A204.1 (cell line): ENCODE measurements around the gene SYF2.
"Not testable (repeated sequence)": the region's sequence is repeated elsewhere in the genome, so short reads cannot be mapped to it uniquely, and the experiment has no call there.

Experiments used
- FAIRE-seq: peaks from 2 replicates; lab custom pipeline; 2012; peaks lifted over from hg19 to GRCh38; lab: Jason Lieb, UNC

The SYF2 gene

DNA sequence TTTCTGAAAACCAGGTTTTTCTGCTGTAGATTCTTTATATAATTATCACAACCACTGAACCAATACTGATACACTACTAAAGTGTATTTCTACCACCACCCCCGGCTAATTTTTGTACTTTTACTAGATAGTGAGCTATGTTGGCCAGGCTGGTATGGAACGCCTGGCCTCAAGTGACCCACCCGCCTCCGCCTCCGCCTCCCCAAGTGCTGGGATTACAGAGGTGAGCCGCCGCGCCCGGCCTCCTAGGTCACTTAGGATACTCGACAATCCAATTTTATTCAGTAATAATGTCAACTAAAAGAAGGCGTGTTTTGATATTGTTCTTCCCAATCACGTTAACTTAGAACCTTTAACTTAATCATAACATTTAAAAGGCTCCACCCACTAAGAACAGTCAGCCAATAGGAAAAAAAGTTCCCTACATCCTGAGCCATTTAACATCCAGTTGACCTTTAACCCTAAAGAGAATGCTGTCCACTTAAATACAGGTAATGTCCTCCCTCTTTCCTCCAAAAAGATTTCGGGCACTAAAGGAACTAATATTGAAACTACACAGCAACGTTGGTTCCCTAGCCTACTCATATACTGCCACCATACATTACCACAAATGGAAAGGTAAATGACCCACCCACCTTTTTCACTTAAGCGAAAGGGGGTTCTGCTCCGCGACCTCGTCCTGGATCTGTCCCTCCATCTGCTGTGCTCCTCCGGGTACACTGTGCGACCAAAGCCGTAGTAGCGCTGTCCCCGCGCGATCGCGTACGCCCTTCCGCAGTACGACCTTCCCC, 13.7 kb upstream of the SYF2 start:
- FAIRE-seq = no peak

DNA sequence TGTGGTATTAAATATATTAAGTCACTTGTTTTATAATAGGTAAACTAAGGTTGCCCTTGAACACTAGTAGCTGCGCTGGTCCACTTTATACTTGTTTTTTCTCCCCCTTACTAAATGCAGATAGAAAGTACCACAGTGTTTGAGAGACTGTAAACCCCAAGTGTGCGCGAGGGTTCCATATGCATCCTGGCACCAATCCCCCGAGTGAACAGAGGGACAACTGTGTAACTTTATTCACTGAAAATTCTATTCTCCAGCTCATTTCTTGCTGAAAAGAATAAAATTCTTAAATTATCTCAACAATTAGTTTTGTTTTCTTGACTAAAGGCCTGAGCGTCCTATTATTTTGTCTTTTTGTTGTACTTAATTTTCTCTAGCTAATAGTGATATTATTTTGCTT, 13.1 kb upstream of the SYF2 start:
- no peak for FAIRE-seq

DNA sequence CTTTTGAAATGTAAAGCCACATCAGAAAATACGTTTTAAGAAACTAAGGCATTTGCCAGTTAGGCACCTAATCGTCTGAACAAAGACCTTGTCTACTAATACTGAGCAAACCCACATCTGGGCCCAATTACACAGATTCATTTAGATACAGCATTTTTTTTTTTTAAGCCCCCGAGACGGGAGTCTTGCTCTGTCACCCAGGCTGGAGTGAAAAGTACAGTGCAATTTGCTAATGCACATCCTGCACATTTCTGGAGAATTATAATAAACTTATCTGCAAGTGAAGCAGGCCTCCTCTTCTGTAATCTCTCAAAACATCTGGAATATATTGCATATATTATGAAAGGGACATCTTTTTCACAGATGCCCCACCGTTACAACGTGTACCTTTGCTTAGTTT, 11.6 kb upstream of the SYF2 start:
- FAIRE-seq = no peak

DNA sequence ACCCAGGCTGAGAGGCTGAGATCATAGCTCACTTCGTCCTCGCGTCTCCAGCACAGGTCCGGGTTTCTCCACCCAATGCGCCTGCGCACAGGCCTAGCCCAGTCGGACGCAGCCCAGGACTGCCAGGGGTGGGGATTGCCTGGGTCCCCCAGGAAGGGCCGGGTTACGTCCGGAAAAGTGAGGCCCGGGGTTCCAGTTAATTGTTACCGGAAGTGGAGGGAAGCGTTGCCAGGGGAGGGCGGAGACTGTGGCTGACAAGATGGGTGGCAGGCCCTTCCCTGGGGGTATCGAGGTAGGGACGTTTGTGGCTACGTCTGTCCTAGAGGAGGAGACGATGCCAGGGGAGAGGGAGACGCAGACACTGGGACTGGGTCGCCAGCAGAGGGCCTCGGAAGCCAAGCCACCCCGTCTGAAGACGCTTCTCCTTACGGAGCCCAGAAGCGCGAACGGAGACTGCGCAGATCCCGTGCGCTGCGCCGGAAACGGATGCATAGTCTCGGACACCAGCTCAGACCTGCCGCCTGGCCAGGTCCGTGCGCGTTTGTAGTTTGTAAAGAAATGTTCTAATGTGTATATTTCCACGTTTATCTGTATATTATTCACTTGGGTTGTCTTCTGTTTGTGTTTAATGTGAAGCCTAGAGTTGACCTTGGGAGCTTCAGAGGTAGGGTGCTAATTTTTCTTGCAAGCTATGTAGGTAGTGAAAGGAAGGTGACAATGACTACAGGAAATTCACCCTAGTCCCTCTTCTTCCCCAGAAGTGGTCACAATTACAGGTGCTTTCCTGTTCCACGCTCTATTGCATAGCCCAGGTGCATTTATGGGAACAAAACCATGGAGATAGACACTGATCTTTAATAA, 7.6 kb upstream of the SYF2 start:
- peak; percentile 86 for FAIRE-seq

DNA sequence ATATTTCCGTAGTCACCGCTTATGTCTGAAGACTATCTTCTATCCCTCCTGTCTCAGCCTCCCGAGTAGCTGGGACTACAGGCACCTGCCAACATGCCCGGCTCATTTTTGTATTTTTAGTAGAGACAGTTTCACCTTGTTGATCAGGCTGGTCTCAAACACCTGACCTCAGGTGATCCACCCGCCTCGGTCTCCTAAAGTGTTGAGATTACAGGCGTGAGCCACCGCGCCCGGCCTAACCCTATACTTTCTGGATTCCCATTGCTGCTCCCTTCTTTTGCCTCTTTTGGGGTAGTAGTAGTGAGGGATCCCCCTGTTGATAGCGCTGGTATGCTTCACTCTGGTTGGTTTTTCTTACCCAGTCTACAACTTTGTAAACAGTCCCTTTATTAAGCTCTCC, 5.7 kb upstream of the SYF2 start:
- no peak for FAIRE-seq

DNA sequence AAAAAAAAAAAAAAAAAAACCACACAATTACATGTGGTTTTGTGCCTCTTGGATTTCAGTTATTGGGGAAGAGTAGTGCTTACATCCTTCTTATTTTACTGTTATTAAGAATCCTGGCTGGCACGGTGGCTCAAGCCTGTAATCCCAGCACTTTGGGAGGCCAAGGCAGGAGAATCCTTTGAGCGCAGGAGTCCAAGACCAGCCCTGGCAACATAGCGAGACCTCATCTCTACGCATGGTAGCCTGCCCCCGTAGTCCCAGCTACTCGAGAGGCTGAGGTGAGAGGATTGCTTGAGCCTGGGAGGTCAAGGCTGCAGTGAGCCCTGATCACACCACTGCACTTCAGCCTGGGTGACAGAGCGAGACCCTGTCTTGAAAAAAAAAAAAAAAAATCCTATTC, 4.0 kb upstream of the SYF2 start:
- FAIRE-seq = not testable (repeated sequence)

DNA sequence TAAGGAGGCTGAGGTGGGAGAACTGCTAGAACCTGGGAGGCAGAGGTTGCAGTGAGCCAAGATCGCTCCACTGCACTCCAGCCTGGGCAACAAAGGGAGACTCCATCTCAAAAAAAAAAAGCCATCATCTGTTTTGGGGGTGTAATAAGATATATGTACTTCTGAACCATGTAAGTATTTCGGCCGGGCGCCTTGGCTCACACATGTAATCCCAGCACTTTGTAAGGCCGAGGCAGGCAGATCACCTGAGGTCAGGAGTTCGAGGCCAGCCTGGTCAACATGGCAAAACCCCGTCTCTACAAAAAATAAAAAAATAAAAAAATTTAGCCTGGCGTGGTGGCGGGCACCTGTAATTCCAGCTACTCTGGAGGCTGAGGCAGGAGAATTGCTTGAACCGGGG, 3.1 kb upstream of the SYF2 start:
- not testable (repeated sequence) for FAIRE-seq

DNA sequence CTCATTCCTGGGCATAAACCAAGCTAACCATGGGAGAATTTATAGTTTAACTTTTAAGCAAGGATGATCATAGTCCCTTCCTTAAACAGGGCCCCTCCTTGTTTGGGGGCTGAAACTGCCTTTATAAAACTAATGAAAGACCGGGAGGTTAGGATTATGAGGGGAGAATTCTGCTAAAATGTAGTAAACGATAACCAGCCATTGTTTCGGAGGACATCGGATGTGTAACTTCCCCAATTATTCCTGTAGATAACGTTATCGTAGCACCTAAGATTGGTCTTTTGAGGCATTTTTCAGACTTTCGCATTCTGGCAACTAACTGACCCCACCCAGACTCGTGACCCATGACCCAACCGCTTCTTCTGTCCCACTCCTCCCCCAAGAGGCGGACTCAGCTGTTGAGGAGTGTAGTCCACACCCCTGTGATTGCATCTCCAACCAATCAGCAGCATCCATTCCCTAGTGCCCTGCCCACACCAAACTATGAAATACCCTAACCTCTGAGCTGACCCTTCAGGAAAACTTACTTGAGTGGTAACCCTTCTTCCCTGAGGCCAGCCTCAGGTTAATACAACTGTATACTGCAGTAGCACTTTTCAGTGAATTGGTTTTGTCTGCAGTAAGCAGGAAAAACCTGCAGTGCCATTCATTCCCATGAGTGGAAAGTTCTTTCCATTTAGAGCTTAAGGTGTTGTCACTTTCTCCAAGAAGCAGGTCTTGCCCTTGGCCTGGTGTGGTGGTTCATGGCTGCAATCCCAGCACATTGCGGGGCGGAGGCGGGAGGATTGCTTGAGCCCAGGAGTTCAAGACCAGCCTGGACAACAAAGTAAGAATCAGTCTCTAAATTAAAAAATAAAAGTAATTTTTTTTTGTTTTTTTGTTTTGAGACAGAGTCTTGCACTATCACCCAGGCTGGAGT, 823 bp upstream of the SYF2 start:
- peak; percentile 97 for FAIRE-seq

DNA sequence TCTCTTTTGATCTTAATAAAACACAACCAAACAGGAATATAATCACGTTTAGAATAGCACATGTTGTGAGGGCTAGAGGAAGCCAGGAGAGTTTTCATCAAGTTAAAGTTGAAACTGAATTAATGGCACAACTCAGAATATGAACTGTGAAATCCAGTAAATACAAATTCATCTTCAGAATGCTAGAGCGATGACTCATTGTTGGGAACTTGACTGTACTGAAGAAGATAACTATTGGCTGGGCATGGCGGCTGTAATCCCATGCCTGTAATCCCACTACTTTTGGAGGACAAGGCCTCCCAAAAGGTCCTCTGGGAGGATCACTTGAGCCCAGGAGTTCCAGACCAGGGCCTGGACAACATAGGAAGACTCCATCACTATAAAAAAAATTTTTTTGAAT, 8.8 kb downstream of the SYF2 start:
- FAIRE-seq = no peak

DNA sequence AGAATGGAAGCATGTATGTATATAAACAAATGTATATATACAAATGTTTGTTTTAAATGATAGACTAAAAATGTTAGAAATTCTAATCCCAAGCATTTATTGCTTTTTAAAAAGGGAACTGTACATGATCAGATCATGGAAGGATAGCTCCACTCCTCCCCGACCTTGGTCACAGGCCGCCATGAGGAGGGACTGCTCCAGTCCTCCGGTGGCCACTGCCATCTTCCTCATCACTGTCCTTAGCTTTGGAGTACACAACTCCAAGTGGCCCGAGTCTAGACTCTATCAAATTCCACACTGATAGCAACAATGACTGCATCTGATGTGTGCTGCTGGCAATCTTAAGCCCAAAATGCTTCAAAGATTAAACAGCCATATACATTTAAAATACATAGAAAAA, 9.7 kb downstream of the SYF2 start:
- no peak for FAIRE-seq

DNA sequence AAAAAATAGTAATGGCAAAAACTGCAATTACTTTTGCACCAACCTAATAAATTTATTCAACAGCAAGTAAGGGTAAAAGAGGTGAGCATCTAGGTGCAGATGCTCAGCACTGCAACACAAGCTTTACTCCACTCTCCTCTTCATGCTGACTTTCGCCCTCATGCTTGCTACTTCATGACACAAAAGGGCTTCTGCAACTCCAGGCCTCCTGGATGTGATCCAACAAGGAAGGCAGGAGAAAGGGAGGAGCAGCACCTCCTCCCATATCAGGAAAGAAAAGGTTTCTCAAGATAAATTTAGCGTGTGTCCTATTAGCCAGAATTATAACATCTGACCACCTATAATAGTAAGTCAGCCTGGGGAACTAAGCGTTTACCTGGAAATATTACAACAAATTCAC, 11.6 kb downstream of the SYF2 start:
- FAIRE-seq = no peak

DNA sequence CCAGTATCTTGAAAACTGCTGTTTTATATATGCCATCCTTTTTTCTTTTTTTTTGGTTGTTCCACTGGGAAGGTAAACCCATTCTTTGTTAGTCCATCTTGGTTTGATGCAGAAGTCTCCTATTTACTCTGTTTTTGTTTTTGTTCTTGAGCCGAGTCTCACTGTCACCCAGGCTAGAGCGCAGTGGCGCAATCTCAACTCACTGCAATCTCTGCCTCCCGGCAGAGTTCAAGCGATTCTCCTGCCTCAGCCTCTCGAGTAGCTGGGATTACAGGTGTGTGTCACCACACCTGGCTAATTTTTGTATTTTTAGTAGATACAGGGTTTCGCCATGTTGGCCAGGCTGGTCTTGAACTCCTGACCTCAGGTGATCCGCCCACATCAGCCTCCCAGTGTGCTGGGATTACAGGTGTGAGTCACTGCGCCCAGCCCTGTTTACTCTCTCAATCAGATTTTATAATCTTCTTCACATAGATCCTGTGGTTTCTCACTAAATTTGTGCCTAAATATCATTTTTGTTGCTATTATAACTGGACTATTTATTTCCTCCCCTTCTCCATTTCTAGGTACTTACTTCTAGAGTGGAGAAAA, 12.5 kb downstream of the SYF2 start:
- FAIRE-seq = no peak

DNA sequence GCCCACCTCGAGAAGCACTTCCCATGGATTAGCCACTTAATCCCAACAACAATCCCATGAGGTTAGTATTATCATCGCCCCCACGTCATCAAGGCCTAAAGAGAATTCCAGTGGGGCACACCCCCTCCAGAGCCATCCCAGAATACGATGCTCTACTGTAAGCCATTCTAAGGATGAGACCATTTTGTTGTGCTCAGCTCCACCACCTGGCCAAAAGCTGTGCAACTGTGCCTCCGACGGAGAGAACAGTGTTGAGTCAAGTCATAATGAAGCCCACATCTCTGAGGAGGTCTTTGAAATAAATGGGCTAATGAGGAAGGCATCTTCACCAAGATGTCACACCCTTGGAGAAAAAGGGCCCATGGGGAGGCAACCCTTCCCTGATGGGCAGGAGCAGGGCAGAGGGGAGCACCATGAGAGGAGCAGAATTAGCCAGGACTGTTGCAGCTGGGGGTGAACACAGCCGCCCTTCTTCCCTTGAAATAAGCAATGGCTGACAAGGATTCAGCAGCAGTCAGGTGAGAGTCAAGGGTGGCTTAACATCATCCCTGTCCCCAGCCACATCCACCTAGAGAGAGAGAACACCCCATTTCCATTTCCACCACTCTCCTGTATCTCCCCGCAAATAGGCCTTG, 14.6 kb downstream of the SYF2 start:
- no peak for FAIRE-seq

DNA sequence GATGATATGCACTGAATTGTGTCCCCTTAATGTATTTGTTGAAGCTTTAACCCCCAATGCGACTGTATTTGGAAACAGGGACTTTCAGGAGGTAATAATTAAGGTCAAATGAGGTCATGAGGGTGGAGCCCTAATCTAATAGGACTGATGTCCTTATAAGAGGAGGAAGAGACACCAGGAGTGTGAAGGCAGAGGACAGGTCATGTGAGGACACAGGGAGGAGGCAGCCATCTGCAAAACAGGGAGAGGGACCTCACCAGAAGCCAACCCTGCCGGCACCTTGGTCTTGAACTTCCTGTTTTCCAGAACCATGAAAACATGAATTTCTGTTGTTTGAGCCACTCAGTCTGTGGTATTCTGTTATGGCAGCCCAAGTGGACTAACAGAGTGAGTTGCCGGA, 15.3 kb downstream of the SYF2 start:
- FAIRE-seq = no peak

DNA sequence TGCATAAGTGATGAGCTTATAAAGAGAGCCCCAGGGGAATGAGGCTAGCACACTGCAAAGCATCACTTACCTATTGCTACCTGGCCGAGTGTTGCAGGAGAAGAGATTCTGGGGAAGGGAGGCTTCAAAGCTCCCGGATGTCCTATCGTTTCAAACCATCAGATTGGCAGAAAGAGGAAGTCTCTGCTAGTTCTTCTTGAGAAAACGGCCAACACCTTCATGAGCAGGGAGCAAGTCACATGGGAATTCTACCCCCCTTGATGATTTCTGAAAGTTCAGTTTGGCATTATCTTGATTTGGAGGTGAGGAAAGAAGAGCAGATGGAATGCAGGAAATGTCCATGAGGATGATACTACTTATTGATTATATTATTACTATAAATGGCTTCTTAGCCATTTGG, 16.2 kb downstream of the SYF2 start:
- FAIRE-seq = no peak

DNA sequence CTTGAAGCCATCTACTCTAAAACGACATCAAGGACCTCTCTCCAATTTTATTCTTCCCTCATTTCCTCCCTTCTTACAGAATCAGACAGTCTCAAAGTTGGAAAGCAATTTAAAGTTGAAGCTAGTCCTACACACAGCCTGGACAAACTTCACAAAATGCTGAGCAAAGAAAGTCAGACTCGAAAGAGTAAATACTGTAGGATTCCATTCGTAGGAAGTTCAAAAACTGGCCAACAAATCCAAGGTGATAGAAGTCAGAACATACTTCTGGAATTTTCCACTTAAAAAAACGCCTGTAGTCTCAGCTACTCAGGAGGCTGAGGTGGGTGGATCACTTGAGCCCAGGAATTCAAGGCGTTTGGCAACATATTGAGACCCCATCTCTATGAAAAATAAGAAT, 19.6 kb downstream of the SYF2 start:
- FAIRE-seq = no peak

DNA sequence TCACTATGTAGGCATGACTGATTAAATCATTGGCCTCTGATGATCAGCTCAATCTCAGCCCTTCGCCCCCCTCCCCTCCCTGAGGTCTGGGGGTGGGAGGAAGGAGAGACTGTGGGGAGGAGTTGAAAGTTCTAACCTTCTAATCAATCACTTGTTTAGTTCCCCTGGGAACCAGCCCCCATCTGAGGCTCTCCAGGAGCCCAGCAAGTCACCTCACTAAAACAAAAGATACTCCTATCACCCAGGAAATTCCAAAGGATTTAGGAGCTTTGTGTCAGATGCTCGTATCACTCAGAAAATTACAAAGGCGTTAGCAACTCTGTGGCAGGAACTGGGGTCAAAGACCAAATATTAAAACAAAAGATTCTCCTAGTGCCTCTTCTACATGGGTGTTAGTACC, 21.6 kb downstream of the SYF2 start:
- FAIRE-seq = no peak

DNA sequence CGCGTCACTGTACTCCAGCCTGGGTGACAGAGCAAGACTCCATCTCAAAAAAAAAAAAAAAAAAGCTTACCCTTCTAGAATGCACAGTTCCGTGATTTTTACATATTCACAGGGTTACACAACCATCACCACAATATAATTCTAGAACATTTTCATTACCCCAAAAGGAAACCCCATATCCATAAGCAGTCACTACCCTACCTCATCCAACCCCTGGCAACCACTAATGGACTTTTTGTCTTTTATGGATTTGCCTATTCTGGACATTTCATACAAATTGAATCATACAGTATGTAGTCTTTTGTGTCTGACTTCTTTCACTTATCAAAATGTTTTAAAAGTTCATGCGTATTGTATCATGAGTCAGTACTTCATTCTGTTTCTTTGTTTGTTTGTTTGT, 22.8 kb downstream of the SYF2 start:
- no peak for FAIRE-seq

DNA sequence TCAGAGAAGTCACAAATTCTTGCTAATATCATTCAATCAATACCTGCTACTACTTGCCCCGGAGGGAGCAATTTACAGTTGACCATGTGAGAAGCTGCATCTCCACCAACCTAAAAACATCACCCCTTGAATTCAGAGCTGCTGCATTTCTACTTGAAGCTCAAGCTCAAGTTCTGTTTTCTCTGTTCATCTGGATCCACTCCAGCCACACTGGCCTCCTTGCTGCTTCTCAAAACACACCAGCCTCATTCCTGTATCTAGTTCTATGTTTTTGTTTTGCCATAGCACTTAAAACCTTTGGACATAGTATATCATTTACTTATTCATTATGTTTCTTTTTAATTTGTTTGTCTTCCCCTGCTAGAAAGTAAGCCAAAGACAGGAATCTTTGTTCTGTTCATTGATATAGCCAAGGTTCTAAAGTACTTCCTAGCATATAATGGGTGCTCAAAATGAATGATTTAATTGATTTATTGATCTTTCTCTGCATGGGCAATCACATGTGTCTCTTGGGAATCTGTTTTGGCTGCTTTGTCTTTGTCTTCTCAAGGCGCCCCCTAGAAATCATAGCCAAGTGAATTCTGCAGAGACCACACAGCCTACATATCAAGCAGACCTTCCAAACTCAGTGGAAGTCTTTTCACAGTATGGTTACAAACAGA, 23.6 kb downstream of the SYF2 start:
- FAIRE-seq = no peak

DNA sequence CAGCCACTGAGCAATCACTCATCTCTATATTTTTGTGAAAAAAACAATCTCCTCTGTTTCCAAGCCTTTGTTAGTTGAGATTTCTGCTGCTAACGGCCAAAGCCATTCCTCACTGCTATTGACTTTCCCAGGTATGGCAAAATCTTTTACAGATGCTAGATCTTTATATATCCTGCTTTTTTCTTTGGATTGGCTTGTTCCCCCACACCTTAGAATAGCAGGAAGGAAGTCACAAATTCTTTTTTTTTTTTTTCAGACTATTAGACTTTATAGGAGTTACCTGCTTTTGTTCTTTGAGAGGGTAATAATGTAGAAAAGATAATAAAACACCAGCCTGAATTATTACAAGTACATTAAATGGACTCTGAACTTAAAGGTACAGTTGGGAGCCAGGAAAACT, 24.2 kb downstream of the SYF2 start:
- no peak for FAIRE-seq

DNA sequence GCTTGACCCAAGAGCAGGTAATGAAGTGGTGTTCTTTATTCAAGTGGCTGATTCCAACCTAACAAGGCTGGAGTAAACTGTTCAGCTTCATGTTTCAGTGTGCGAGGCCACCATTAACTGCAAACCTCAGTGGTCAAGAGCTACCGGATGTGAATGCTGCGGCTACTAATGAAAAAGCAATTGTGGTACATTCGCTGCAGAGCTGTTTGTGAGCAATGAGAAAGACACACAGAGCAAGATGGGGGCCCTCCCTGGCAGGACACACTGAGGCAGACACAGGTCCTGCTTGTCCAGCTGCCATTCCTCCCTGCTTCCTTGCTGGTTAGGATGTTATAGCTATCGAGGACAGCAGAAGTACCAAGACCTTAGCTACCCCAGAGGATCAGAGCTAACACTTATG, 26.1 kb downstream of the SYF2 start:
- FAIRE-seq = no peak
